KMS-11 (cell line): Measurements from ENCODE around the gene TSC22D4.

Experiments used
- H2AFZ ChIP-seq: fragments of 200-600 bp; sonication (generic); 2 replicates; pipeline ENCODE4 v1.6.1; 2016; ENCODE audit warnings: antibody characterized with exemption, mixed run types, low read depth
- H3K27ac ChIP-seq: fragments of 200-600 bp; sonication (generic); 2 replicates; pipeline ENCODE4 v1.6.1; 2016; ENCODE audit warnings: mild to moderate bottlenecking, mixed run types
- H3K27me3 ChIP-seq: fragments of 200-600 bp; sonication (generic); 2 replicates; pipeline ENCODE4 v1.6.1; 2017; ENCODE audit warnings: mild to moderate bottlenecking, low read depth, mixed run types, moderate library complexity; ENCODE audit not compliant: insufficient read depth
- H3K36me3 ChIP-seq: fragments of 200-600 bp; sonication (generic); 2 replicates; pipeline ENCODE4 v1.6.1; 2017; ENCODE audit warnings: mild to moderate bottlenecking, mixed run types; ENCODE audit not compliant: insufficient read depth
- H3K4me1 ChIP-seq: fragments of 200-600 bp; sonication (generic); 2 replicates; pipeline ENCODE4 v1.6.1; 2016; ENCODE audit warnings: mild to moderate bottlenecking, low read depth, mixed run types; ENCODE audit not compliant: poor library complexity, severe bottlenecking
- H3K4me2 ChIP-seq: fragments of 200-600 bp; sonication (generic); 2 replicates; pipeline ENCODE4 v1.7.0; 2016; ENCODE audit warnings: mild to moderate bottlenecking, mixed run types
- H3K4me3 ChIP-seq: fragments of 200-600 bp; sonication (generic); IDR thresholded peaks from 2 replicates; pipeline ENCODE4 v1.6.1; 2017; ENCODE audit warnings: low read depth, low read length, mixed read lengths; ENCODE audit not compliant: insufficient read depth
- H3K79me2 ChIP-seq: fragments of 200-600 bp; sonication (generic); 2 replicates; pipeline ENCODE4 v1.6.1; 2016; ENCODE audit warnings: low read depth, mixed run types; ENCODE audit not compliant: insufficient read depth
- H3K9ac ChIP-seq: fragments of 200-600 bp; sonication (generic); 2 replicates; pipeline ENCODE4 v1.6.1; 2016; ENCODE audit warnings: mild to moderate bottlenecking, mixed run types
- H4K20me1 ChIP-seq: fragments of 200-600 bp; sonication (generic); 2 replicates; pipeline ENCODE4 v1.6.1; 2016; ENCODE audit warnings: mild to moderate bottlenecking, mixed run types; ENCODE audit not compliant: insufficient read depth
- TF ChIP-seq, protein P1 (sequence below): fragments of 200-600 bp; sonication (generic); conservative IDR thresholded peaks from 2 replicates; pipeline ENCODE4 v1.6.1; 2017; ENCODE audit warnings: low read depth, mild to moderate bottlenecking, antibody characterized with exemption, low read length, moderate library complexity, mixed read lengths

The TSC22D4 gene

DNA sequence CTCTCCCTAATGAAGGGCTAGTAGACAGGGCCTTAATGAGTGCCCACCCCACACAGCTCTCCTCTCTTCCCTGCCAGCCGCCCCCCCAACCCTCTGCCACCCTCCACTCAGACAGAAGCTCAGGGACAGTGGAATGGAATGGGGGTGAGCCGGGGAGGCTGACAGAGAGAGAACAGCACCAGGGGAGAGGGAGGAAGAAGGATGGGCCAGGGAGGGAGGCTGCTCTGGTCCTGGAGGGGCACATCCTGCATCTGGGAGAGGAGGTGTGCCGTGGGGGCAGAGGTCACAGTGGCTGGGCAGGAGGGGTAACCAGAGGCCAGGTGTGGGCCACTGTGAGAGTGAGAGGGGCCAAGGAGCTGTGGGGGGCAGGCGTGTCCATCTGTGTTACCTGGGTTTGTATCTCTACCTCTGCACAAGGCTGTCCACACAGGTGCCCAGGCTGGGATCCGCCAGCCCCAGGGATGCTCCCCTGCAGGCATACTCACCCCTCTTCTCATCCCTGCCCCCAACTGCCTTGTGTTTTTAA is 7.2 kb upstream of the TSC22D4 start:
- TF ChIP-seq, protein P1, sequence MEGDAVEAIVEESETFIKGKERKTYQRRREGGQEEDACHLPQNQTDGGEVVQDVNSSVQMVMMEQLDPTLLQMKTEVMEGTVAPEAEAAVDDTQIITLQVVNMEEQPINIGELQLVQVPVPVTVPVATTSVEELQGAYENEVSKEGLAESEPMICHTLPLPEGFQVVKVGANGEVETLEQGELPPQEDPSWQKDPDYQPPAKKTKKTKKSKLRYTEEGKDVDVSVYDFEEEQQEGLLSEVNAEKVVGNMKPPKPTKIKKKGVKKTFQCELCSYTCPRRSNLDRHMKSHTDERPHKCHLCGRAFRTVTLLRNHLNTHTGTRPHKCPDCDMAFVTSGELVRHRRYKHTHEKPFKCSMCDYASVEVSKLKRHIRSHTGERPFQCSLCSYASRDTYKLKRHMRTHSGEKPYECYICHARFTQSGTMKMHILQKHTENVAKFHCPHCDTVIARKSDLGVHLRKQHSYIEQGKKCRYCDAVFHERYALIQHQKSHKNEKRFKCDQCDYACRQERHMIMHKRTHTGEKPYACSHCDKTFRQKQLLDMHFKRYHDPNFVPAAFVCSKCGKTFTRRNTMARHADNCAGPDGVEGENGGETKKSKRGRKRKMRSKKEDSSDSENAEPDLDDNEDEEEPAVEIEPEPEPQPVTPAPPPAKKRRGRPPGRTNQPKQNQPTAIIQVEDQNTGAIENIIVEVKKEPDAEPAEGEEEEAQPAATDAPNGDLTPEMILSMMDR: no peak
- no peak overlapping the region for H3K4me3 ChIP-seq
- H3K27me3 ChIP-seq: peaks cover 4% of the 10 kb centered on the region; the same call in 1 of the 2 replicates
- no peak overlapping the region for H3K4me2 ChIP-seq
- peaks cover 21% of the 10 kb centered on the region for H3K4me1 ChIP-seq
- H3K27ac ChIP-seq: no peak overlapping the region
- no peaks in the 10 kb centered on the region for H3K36me3 ChIP-seq
- H2AFZ ChIP-seq: no peak overlapping the region
- H3K79me2 ChIP-seq: no peaks in the 10 kb centered on the region
- H3K9ac ChIP-seq: no peak overlapping the region
- H4K20me1 ChIP-seq: no peaks in the 10 kb centered on the region

DNA sequence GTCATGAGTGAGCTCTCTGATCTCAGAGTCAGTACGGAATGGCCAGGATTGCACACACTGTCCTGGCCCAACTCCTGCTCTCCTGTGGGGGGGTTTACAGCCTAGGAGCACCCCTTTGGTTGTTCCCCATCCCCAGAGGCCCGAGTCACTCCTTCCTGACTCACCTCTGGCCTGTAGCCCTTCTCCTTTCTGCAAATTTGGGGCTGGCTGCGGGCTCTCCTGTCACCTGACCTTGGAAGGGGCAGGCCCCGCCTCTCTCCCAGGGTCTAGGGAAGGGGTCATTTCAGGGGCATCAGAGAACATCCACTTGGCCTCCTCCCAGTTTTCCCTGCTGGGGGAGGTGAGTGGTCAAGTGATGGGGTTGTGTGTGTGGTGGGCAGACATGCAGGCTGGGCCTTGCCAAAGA is 6.5 kb upstream of the TSC22D4 start:
- Histone ChIP-seq H3K4me3 (no peak overlapping the region), H2AFZ (no peak overlapping the region), H3K4me2 (no peak overlapping the region), H3K36me3 (no peaks in the 10 kb centered on the region), H3K27me3 (peaks cover 4% of the 10 kb centered on the region; the same call in 1 of the 2 replicates), H3K9ac (no peak overlapping the region), H3K27ac (no peak overlapping the region), H4K20me1 (no peaks in the 10 kb centered on the region), H3K79me2 (no peaks in the 10 kb centered on the region), H3K4me1 (peaks cover 21% of the 10 kb centered on the region)
- TF ChIP-seq, protein P1: no peak

DNA sequence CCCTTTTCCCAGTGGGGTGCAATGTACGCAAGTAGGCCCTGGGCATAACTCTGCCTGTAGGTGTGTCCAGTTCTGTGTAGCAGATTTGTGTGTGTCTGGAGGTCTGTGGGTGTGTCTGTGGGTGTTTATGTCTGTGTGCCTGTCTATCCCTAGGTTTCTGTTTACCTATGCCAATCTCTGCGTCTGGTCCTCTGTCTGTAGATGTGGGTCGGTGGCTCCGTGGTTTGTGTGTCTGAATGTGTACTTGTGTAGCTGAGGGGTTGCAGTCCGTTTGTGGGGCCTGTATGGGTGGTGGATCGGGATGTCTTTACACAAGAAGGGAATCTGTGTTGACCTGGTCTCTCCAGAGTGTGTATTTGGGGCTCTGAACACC is 5.6 kb upstream of the TSC22D4 start:
- Histone ChIP-seq H3K27ac (no peak overlapping the region), H3K4me1 (peaks cover 20% of the 10 kb centered on the region), H3K79me2 (no peaks in the 10 kb centered on the region), H3K4me2 (no peak overlapping the region), H2AFZ (no peak overlapping the region), H3K9ac (no peak overlapping the region), H4K20me1 (no peaks in the 10 kb centered on the region), H3K36me3 (no peaks in the 10 kb centered on the region), H3K27me3 (peaks cover 4% of the 10 kb centered on the region; the same call in 1 of the 2 replicates), H3K4me3 (no peak overlapping the region)
- TF ChIP-seq, protein P1: no peak

DNA sequence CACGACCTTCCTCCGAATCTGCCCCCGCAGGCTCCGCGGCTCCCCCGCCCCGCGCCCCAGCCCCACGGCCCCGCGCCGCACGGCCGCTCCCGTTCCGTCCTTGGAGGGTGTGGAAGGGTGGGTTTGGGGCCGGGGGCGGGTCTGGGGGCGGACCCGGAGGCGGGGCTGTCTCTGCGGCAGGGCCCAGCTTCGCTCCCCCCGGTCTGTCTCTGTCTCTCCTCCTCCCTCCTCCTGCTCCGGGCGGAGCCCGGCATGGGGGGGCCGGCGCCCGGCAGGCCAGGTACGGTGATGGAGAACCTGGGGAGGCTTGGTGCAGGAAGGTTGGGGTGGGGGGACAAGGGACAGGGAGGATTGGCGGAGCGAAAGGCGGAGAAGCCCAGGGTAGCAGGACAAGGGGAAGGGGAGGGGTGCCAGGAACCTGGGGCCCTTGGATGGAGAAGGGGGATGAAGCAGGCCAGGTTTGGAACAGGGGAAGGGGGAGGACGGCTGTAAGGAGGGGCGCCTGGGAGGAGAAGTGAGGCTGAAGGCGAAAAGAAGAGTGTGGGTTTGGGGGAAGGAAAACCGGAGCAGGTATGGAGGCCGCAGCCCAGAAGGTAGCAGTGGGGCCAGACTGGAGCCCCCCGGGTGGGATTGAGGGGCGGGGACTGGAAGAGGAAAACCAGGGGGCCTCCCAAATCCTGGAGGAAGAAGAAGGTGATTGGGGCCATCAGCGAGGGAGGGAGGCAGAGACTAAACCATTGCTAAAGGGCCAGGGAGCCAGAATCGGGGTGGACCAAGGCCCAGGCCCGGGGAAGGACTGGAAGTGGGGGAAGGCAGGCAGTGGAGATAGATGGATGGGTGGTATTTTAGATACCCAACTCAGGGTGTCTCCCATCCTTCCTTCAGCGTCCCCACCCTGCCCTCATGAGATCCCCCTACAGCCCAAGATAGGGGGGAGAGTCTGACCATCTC is 5.0 kb upstream of the TSC22D4 start, which contains the start of gene NYAP1:
TSS of gene NYAP1 (plus strand) at position 206 of the 951 bp plus-strand sequence. CDS start 1,385 bp downstream, outside the sequence.
- no peaks in the 10 kb centered on the region for H3K36me3 ChIP-seq
- H4K20me1 ChIP-seq: no peaks in the 10 kb centered on the region
- TF ChIP-seq, protein P1: no peak
- H3K79me2 ChIP-seq: no peaks in the 10 kb centered on the region
- H3K4me3 ChIP-seq: no peak within 1 kb of the TSS
- H3K9ac ChIP-seq: no peak within 1 kb of the TSS
- H3K27ac ChIP-seq: no peak within 1 kb of the TSS
- peak within 1 kb of the TSS; percentile 77 for H3K4me2 ChIP-seq
- peak within 1 kb of the TSS; percentile 89 for H2AFZ ChIP-seq
- H3K4me1 ChIP-seq: peaks cover 19% of the 10 kb centered on the region
- peaks cover 4% of the 10 kb centered on the region; the same call in 1 of the 2 replicates for H3K27me3 ChIP-seq
